ENCODE measurements around the gene HYAL4.

DNA sequence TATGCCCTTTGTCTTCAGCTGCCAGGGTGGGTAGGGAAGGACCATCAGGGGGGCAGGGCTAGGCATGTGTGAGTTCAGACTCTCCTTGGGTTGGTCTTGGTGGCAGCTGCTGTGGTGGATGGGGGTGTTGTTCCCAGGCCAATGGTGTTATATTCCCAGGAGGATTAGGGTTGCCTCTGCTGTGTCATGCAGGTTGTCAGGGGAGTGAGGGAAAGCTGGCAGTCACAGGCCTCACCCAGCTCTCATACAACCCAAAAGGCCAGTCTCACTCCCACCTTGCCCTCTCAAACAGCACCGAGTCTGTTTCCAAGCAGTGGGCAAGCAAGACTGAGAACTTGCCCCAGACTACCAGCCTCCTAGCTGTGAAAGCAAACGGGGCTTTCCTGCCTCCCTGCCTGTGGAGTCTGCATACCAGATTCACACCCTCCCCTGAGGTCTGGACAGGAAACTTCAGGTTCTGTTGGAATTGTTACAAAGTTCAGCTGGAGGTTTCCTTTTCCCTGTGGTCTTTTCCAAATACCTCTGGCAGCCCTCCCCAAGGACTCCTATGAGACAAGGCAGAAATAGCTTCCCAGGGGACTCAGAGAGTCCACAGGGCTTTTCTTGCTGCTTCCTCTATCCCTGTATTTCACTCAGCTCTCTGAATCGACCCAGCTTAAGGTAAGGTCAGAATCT lies 1.4 kb downstream of the HYAL4 start:
- TF ChIP-seq POLR2A (IDR thresholded peaks at IDR 0.05; ENCODE audit: extremely low read depth, insufficient read length) = no peak
- TF ChIP-seq, protein P1, sequence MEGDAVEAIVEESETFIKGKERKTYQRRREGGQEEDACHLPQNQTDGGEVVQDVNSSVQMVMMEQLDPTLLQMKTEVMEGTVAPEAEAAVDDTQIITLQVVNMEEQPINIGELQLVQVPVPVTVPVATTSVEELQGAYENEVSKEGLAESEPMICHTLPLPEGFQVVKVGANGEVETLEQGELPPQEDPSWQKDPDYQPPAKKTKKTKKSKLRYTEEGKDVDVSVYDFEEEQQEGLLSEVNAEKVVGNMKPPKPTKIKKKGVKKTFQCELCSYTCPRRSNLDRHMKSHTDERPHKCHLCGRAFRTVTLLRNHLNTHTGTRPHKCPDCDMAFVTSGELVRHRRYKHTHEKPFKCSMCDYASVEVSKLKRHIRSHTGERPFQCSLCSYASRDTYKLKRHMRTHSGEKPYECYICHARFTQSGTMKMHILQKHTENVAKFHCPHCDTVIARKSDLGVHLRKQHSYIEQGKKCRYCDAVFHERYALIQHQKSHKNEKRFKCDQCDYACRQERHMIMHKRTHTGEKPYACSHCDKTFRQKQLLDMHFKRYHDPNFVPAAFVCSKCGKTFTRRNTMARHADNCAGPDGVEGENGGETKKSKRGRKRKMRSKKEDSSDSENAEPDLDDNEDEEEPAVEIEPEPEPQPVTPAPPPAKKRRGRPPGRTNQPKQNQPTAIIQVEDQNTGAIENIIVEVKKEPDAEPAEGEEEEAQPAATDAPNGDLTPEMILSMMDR (IDR thresholded peaks at IDR 0.05; ENCODE audit: low read depth, low read length) = no peak
- TF ChIP-seq, protein P2, sequence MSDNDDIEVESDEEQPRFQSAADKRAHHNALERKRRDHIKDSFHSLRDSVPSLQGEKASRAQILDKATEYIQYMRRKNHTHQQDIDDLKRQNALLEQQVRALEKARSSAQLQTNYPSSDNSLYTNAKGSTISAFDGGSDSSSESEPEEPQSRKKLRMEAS (IDR thresholded peaks at IDR 0.05; ENCODE audit: low read depth, low read length) = no peak
